Keratinocyte (primary cell): ENCODE results near the gene NRG3. TPM values are rescaled to one million over a fixed set of nuclear protein-coding genes. Genes with fewer than 3 reads are reported as not detected.
"Not testable (repeated sequence)": the region's sequence is repeated elsewhere in the genome, so short reads cannot be mapped to it uniquely, and the experiment has no call there.

Experiments
- DNase-seq: peaks from one replicate; pipeline ENCODE4 v3.0.0-alpha.2; 2011; ENCODE audit warnings: low read depth, missing footprints, low spot score
- FAIRE-seq: peaks from 2 replicates; lab custom pipeline; 2011; peaks lifted over from hg19 to GRCh38; lab: Jason Lieb, UNC
- H2AFZ ChIP-seq: 2 replicates; pipeline ENCODE4 v1.6.0; 2012; ENCODE audit warnings: low read length, control low read depth, inconsistent platforms; ENCODE audit not compliant: control insufficient read depth
- H3K27ac ChIP-seq: 2 replicates; pipeline ENCODE4 v1.5.1; 2011; ENCODE audit warnings: low read length; ENCODE audit not compliant: control insufficient read depth, insufficient read depth
- H3K27me3 ChIP-seq: 3 replicates; pipeline ENCODE4 v1.6.0; 2011; ENCODE audit warnings: low read length; ENCODE audit not compliant: control insufficient read depth, insufficient read depth; ENCODE audit errors: extremely low read depth
- H3K36me3 ChIP-seq, 2 experiments: 2 replicates in 1 of 2; 3 replicates in 1 of 2; pipeline ENCODE4 v1.5.1; 2011; ENCODE audit warnings: low read length in 2 of 2, mild to moderate bottlenecking in 1 of 2; ENCODE audit not compliant: control insufficient read depth in 2 of 2, insufficient read depth in 2 of 2; ENCODE audit errors: extremely low read depth in 1 of 2
- H3K4me1 ChIP-seq: 3 replicates; pipeline ENCODE4 v1.5.1; 2011; ENCODE audit warnings: low read length; ENCODE audit not compliant: control insufficient read depth, insufficient read depth; ENCODE audit errors: extremely low read depth
- H3K4me2 ChIP-seq: 3 replicates; pipeline ENCODE4 v1.6.0; 2011; ENCODE audit warnings: low read depth, low read length; ENCODE audit not compliant: control insufficient read depth, insufficient read depth; ENCODE audit errors: extremely low read depth
- H3K4me3 ChIP-seq, 3 experiments: fragments of 200-600 bp in 1 of 3; sonication (generic) in 1 of 3; 2 replicates in 2 of 3; 3 replicates in 1 of 3; pipeline ENCODE4 v1.5.1; 2011 to 2016; ENCODE audit warnings: low read length in 3 of 3, mild to moderate bottlenecking in 3 of 3, control low read depth in 2 of 3, inconsistent platforms in 1 of 3, low read depth in 1 of 3, mixed read lengths in 1 of 3, mixed run types in 1 of 3, moderate library complexity in 1 of 3; ENCODE audit not compliant: control insufficient read depth in 2 of 3, insufficient read depth in 2 of 3; ENCODE audit errors: extremely low read depth in 1 of 3
- H3K79me2 ChIP-seq: 2 replicates; pipeline ENCODE4 v1.6.0; 2012; ENCODE audit warnings: low read length; ENCODE audit not compliant: control insufficient read depth, insufficient read depth
- H3K9ac ChIP-seq: 3 replicates; pipeline ENCODE4 v1.6.0; 2011; ENCODE audit warnings: low read length; ENCODE audit not compliant: control insufficient read depth, insufficient read depth; ENCODE audit errors: extremely low read depth
- H3K9me1 ChIP-seq: 3 replicates; pipeline ENCODE4 v1.6.0; 2011; ENCODE audit warnings: low read length; ENCODE audit not compliant: control insufficient read depth, insufficient read depth; ENCODE audit errors: extremely low read depth
- H3K9me3 ChIP-seq: 2 replicates; pipeline ENCODE4 v1.5.1; 2012; ENCODE audit warnings: low read depth, low read length; ENCODE audit not compliant: control insufficient read depth
- H4K20me1 ChIP-seq: 3 replicates; pipeline ENCODE4 v1.6.0; 2011; ENCODE audit warnings: low read length; ENCODE audit not compliant: control insufficient read depth, insufficient read depth; ENCODE audit errors: extremely low read depth
- CTCF ChIP-seq, 3 experiments: IDR thresholded peaks in 1 of 3; conservative IDR thresholded peaks in 1 of 3; optimal IDR thresholded peaks in 1 of 3; 2 replicates in 2 of 3; 3 replicates in 1 of 3; pipeline versions ENCODE3 to v1.5.1; 2011; ENCODE audit warnings: low read length in 3 of 3, mild to moderate bottlenecking in 3 of 3, moderate library complexity in 2 of 3, control low read depth in 1 of 3, inconsistent platforms in 1 of 3; ENCODE audit not compliant: insufficient read depth in 2 of 3; ENCODE audit errors: extremely low read depth in 1 of 3
- EZH2 ChIP-seq: IDR thresholded peaks from one replicate; pipeline ENCODE4 v1.6.1; 2012; ENCODE audit warnings: inconsistent platforms, mild to moderate bottlenecking, low read length, moderate library complexity
- dilution Hi-C: fragments of 300-500 bp; cut with MboI; formaldehyde crosslinking; loops from one replicate; pipeline ENCODE4 v1.7.0; 2020; ENCODE audit warnings: low sequenced_read_pairs; ENCODE audit not compliant: extremely low pct_ligation_motif_present
- polyA plus RNA-seq, 5 experiments: library from polyadenylated mRNA; depleted of rRNA in 3 of 5; stranded (reverse) in 3 of 5; stranded (forward) in 1 of 5; unstranded in 1 of 5; fragments of >200 nt; gene quantifications; 1 replicate in 1 of 5; 2 replicates in 3 of 5; 3 replicates in 1 of 5; pipeline versions ENCODE4 v1.2.1 to v1.2.3, GENCODE V29; 2011 to 2012; ENCODE audit warnings: missing spikeins in 2 of 5, low read depth in 1 of 5, low replicate concordance in 1 of 5

The NRG3 gene
- polyA plus RNA-seq, 1 donor (not counting 4 experiments of a cell fraction or from before 2014, with no cell fraction given) = not detected

DNA sequence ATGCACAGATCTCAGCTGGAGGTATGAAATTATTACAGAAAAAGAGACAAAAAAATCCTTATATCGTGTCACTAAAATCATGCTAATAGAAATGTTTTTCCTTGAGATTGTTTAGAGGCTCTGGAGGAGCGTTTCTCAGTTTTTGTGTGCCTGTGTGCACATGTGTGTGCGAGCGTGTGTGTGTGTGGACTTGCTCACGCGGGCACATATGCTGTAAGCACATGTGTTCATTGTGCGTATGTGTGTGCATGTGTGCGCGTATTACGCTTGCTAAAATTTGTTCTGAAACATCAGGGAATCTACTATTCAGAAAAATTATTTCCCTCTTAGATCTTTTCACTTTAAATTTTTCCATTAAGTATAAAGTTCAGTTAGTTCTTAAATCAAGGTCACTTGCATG is 1111.2 kb downstream of the NRG3 start:
- Histone ChIP-seq H4K20me1 (no peaks in the 10 kb centered on the region), H3K27me3 (no peaks in the 10 kb centered on the region), H3K79me2 (no peaks in the 10 kb centered on the region), H3K9me3 (no peaks in the 10 kb centered on the region), H3K27ac (no peak overlapping the region), H3K36me3 (no peaks in the 10 kb centered on the region), H3K9ac (no peak overlapping the region), H3K4me2 (no peak overlapping the region), H3K4me3 (no peak overlapping the region), H3K9me1 (no peaks in the 10 kb centered on the region), H3K4me1 (peaks cover 18% of the 10 kb centered on the region), H2AFZ (no peak overlapping the region)
- DNase-seq = no peak
- FAIRE-seq = no peak
- dilution Hi-C loops = no loop called here
- no peak for TF ChIP-seq EZH2
- no peak for TF ChIP-seq CTCF (optimal IDR thresholded peaks at IDR 0.05 in 1 of 3, IDR thresholded peaks at IDR 0.05 in 1 of 3, conservative IDR thresholded peaks at IDR 0.05 in 1 of 3; ENCODE audit: extremely low read depth in 1 of 3, insufficient read depth in 2 of 3, low read length in 3 of 3)

- H2AFZ ChIP-seq, H3K4me1 ChIP-seq, H3K79me2 ChIP-seq, H3K27ac ChIP-seq, H3K36me3 ChIP-seq, H3K9me3 ChIP-seq, H3K27me3 ChIP-seq, H3K9ac ChIP-seq, H3K4me3 ChIP-seq, DNase-seq, dilution Hi-C loops, FAIRE-seq, H4K20me1 ChIP-seq, H3K9me1 ChIP-seq, H3K4me2 ChIP-seq: not testable (repeated sequence)
These were observed 1131.5 kb downstream of the NRG3 start for GRCh38 chr10:83006479-83006878.

- Histone ChIP-seq H3K9me3 (no peaks in the 10 kb centered on the region), H3K4me3 (no peak overlapping the region), H2AFZ (no peak overlapping the region), H3K9me1 (no peaks in the 10 kb centered on the region), H4K20me1 (no peaks in the 10 kb centered on the region), H3K9ac (no peak overlapping the region), H3K4me2 (no peak overlapping the region), H3K27ac (no peak overlapping the region), H3K36me3 (no peaks in the 10 kb centered on the region), H3K27me3 (no peaks in the 10 kb centered on the region), H3K79me2 (no peaks in the 10 kb centered on the region), H3K4me1 (no peaks in the 10 kb centered on the region)
- dilution Hi-C loops = no loop called here
- TF ChIP-seq EZH2 (no peak), CTCF (optimal IDR thresholded peaks at IDR 0.05 in 1 of 3, IDR thresholded peaks at IDR 0.05 in 1 of 3, conservative IDR thresholded peaks at IDR 0.05 in 1 of 3; ENCODE audit: extremely low read depth in 1 of 3, insufficient read depth in 2 of 3, low read length in 3 of 3) (no peak)
- no peak for DNase-seq
- no peak for FAIRE-seq
These were observed 1132.5 kb downstream of the NRG3 start for GRCh38 chr10:83007510-83007909.
